Measurements from ENCODE around the gene SMC5.
"Not testable (repeated sequence)": the region's sequence is repeated elsewhere in the genome, so short reads cannot be mapped to it uniquely, and the experiment has no call there.

DNA sequence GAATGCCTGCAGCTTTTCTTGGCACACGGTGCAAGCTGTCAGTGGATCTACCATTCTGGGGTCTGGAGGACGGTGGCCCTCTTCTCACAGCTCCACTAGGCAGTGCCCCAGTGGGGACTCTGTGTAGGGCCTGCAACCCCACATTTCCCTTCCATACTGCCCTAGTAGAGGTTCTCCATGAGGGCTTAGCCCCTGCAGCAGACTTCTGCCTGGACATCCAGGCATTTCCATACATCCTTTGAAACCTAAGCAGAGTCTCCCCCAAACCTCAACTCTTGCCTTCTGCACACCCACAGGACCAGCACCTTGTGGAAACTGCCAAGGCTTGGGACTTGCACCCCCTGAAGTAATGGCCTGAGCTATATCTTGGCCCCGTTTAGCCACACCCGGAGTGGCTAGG lies 69.8 kb downstream of the SMC5 start:
- TF ChIP-seq, protein P1, sequence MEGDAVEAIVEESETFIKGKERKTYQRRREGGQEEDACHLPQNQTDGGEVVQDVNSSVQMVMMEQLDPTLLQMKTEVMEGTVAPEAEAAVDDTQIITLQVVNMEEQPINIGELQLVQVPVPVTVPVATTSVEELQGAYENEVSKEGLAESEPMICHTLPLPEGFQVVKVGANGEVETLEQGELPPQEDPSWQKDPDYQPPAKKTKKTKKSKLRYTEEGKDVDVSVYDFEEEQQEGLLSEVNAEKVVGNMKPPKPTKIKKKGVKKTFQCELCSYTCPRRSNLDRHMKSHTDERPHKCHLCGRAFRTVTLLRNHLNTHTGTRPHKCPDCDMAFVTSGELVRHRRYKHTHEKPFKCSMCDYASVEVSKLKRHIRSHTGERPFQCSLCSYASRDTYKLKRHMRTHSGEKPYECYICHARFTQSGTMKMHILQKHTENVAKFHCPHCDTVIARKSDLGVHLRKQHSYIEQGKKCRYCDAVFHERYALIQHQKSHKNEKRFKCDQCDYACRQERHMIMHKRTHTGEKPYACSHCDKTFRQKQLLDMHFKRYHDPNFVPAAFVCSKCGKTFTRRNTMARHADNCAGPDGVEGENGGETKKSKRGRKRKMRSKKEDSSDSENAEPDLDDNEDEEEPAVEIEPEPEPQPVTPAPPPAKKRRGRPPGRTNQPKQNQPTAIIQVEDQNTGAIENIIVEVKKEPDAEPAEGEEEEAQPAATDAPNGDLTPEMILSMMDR (conservative IDR thresholded peaks at IDR 0.05) = not testable (repeated sequence)
- TF ChIP-seq ZFX (IDR thresholded peaks at IDR 0.05) = not testable (repeated sequence)

Data from C4-2B (cell line).